Natural killer cell (primary cell): ENCODE measurements around the gene PLCH2. TPM values are rescaled to one million over a fixed set of nuclear protein-coding genes. Genes with fewer than 3 reads are reported as not detected.

Experiments used
- ATAC-seq, 3 donors: fragments of 150-1000 bp in 2 of 3; fragments of 200-7000 bp in 1 of 3; cut with Tn5 transposase; 1 replicate in 1 of 3; 2 replicates in 2 of 3; pipeline ENCODE4 v1.10.0; 2021; ENCODE audit warnings: mild to moderate bottlenecking in 2 of 3, moderate library complexity in 2 of 3
- DNase-seq, 2 donors: peaks; one replicate each; pipeline versions ENCODE4 v3.0.0 to v3.0.0-alpha.2; 2013 to 2021; ENCODE audit warnings: mixed read lengths in 1 of 2
- H3K27ac ChIP-seq: one replicate; pipeline ENCODE4 v1.5.1; 2013; ENCODE audit warnings: mild to moderate bottlenecking, low read length
- H3K27me3 ChIP-seq: one replicate; pipeline ENCODE4 v1.6.1; 2013; ENCODE audit warnings: low read length; ENCODE audit not compliant: control insufficient read depth, insufficient read depth
- H3K36me3 ChIP-seq: one replicate; pipeline ENCODE4 v1.6.1; 2013; ENCODE audit warnings: low read length; ENCODE audit not compliant: control insufficient read depth, insufficient read depth
- H3K4me1 ChIP-seq: one replicate; pipeline ENCODE4 v1.6.1; 2013; ENCODE audit warnings: low read length; ENCODE audit not compliant: control insufficient read depth, insufficient read depth
- H3K4me3 ChIP-seq: one replicate; pipeline ENCODE4 v1.5.1; 2013; ENCODE audit warnings: low read length
- H3K9me3 ChIP-seq: one replicate; pipeline ENCODE4 v1.6.1; 2013; ENCODE audit warnings: low read length; ENCODE audit not compliant: control insufficient read depth, insufficient read depth
- H3K27ac Mint-ChIP-seq, 2 donors: one replicate each; pipeline ENCODE4 v1.8.0; 2022; ENCODE audit warnings: mild to moderate bottlenecking in 2 of 2, mixed read lengths in 2 of 2, moderate library complexity in 1 of 2
- H3K27me3 Mint-ChIP-seq, 2 donors: one replicate each; pipeline ENCODE4 v1.8.0; 2022; ENCODE audit warnings: low read depth in 2 of 2, mixed read lengths in 2 of 2
- H3K36me3 Mint-ChIP-seq: one replicate; pipeline ENCODE4 v1.8.0; 2022; ENCODE audit warnings: mixed read lengths
- H3K4me1 Mint-ChIP-seq, 2 donors: one replicate each; pipeline ENCODE4 v1.8.0; 2022; ENCODE audit warnings: mixed read lengths in 2 of 2
- H3K4me3 Mint-ChIP-seq: one replicate; pipeline ENCODE4 v1.8.0; 2022; ENCODE audit warnings: mild to moderate bottlenecking, moderate library complexity, mixed read lengths
- H3K9me3 Mint-ChIP-seq, 2 donors: one replicate each; pipeline ENCODE4 v1.8.0; 2022; ENCODE audit warnings: mixed read lengths in 2 of 2
- WGBS: methylation state at CpG from one replicate; pipeline ENCODE4 v1.1.7; 2013; ENCODE audit warnings: missing lambda C conversion rate; ENCODE audit not compliant: insufficient coverage; 5-methylcytosine and 5-hydroxymethylcytosine counted together
- intact Hi-C: fragments of 100-400 bp; cut with micrococcal nuclease; formaldehyde crosslinking; loops from one replicate; pipeline ENCODE4 v1.14.2; 2022
- total RNA-seq, 4 donors: library from RNA; stranded (reverse); fragments of 120-200 nt in 1 of 4; gene quantifications; one replicate each; pipeline versions ENCODE4 v1.2.3 to v1.2.4, GENCODE V29; 2013 to 2022
- TF ChIP-seq, protein P1 (sequence below): fragments of 200-600 bp; IDR thresholded peaks from one replicate; pipeline ENCODE4 v1.8.0; 2022; ENCODE audit warnings: antibody characterized with exemption

PLCH2 gene
- total RNA-seq, 3 donors from 2014 or later (not counting 1 experiment from before 2014, with no cell fraction given), result 77.1 to 116 (median 106) TPM

DNA sequence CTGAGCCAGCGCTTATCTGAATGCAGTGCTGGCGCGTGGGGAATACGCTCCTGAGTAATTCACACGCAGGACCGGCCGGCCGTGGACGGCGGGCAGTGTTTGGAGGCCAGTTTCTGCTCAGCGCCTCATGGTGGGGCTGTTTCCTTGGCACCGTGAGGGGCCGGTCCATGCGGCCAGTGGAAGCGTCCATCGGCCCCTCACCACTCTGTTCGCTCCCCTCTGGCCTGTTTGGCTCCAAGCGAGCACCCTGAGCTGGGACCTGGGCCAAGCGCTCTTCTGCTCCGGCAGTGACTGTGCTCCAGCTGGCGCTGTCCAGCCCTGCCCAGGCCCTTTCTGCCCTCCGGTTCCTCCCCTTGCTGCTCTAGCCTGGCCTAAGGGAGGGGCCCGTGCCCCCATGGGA, 16.3 kb upstream of the PLCH2 start:
- no peak for DNase-seq
- Mint-ChIP-seq H3K9me3 (no peaks in the 10 kb centered on the region), H3K4me3 (no peak overlapping the region), H3K4me1 (peaks cover 5 to 10% of the 10 kb centered on the region in 2 donors), H3K27me3 (no peaks in the 10 kb centered on the region), H3K27ac (no peak overlapping the region), H3K36me3 (no peaks in the 10 kb centered on the region)
- no peak for ATAC-seq
- H3K4me1 ChIP-seq, result peaks cover 4% of the 10 kb centered on the region
- H3K9me3 ChIP-seq, result no peaks in the 10 kb centered on the region
- intact Hi-C loops, result no loop called here
- no peak overlapping the region for H3K27ac ChIP-seq
- no peaks in the 10 kb centered on the region for H3K36me3 ChIP-seq
- no peak overlapping the region for H3K4me3 ChIP-seq
- no peaks in the 10 kb centered on the region for H3K27me3 ChIP-seq
- 83% methylated on average over 23 of the region's 23 CpGs for WGBS
- TF ChIP-seq, protein P1, sequence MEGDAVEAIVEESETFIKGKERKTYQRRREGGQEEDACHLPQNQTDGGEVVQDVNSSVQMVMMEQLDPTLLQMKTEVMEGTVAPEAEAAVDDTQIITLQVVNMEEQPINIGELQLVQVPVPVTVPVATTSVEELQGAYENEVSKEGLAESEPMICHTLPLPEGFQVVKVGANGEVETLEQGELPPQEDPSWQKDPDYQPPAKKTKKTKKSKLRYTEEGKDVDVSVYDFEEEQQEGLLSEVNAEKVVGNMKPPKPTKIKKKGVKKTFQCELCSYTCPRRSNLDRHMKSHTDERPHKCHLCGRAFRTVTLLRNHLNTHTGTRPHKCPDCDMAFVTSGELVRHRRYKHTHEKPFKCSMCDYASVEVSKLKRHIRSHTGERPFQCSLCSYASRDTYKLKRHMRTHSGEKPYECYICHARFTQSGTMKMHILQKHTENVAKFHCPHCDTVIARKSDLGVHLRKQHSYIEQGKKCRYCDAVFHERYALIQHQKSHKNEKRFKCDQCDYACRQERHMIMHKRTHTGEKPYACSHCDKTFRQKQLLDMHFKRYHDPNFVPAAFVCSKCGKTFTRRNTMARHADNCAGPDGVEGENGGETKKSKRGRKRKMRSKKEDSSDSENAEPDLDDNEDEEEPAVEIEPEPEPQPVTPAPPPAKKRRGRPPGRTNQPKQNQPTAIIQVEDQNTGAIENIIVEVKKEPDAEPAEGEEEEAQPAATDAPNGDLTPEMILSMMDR, result no peak

- H3K27ac ChIP-seq, result no peak overlapping the region
- H3K9me3 Mint-ChIP-seq, result no peaks in the 10 kb centered on the region
- DNase-seq, result no peak
- H3K36me3 ChIP-seq, result no peaks in the 10 kb centered on the region
- peaks cover 5 to 10% of the 10 kb centered on the region in 2 donors for H3K4me1 Mint-ChIP-seq
- no peak for ATAC-seq
- 69% methylated on average over 8 of the region's 8 CpGs for WGBS
- TF ChIP-seq, protein P1, result no peak
- H3K27me3 ChIP-seq, result no peaks in the 10 kb centered on the region
- intact Hi-C loops, result no loop called here
- H3K4me1 ChIP-seq, result peaks cover 9% of the 10 kb centered on the region
- no peak overlapping the region for H3K4me3 Mint-ChIP-seq
- no peaks in the 10 kb centered on the region for H3K36me3 Mint-ChIP-seq
- H3K27me3 Mint-ChIP-seq, result no peaks in the 10 kb centered on the region
- no peak overlapping the region for H3K27ac Mint-ChIP-seq
- no peak overlapping the region for H3K4me3 ChIP-seq
- H3K9me3 ChIP-seq, result no peaks in the 10 kb centered on the region
These were observed 15.9 kb upstream of the PLCH2 start for GRCh38 chr1:2460203-2460602.

DNA sequence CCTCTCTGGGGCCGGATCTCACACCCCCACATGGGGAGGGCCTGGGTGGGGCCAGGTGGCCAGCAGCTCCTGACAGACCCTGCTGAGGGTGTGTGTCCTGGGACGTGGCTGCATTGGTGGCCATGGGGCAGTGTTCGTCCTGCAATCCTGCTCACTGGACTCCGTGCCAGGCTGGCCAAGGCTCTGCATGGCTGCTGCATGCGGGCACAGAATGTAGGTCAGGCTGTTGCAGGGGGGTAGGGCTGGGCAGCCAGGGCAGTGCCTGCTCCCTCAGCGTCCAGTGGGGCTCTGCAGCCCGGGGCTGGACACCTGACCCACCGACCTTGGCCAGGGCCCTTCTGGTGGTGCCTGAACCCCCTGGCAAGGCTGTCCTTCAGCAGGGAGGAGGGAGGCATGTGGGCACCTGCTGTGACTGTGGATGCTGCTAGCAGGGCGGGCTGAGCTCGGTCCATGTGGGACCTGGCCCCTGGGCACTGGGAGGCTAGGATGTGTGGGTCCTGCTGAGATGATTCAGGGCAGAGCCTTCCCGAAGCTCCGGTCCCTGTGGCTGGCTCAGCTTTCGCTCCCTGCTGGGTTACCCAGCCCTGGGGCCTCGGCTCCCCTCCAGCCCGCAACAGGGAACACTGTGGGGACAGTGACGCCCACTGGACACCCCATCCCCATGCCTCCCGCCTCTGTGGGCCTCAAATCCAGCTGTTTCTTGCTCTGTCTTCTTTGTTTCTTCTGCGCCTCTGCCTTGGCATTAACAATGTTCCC, 14.9 kb upstream of the PLCH2 start:
- peaks cover 18% of the 10 kb centered on the region for H3K4me1 ChIP-seq
- TF ChIP-seq, protein P1, result no peak
- H3K27me3 Mint-ChIP-seq, result no peaks in the 10 kb centered on the region
- H3K27ac Mint-ChIP-seq, result no peak overlapping the region
- H3K4me3 ChIP-seq, result no peak overlapping the region
- no peaks in the 10 kb centered on the region for H3K9me3 ChIP-seq
- H3K27ac ChIP-seq, result no peak overlapping the region
- no peak for DNase-seq
- H3K36me3 ChIP-seq, result no peaks in the 10 kb centered on the region
- intact Hi-C loops, result no loop called here
- 82% methylated on average over 18 of the region's 18 CpGs for WGBS
- ATAC-seq, result no peak
- no peaks in the 10 kb centered on the region for H3K36me3 Mint-ChIP-seq
- H3K9me3 Mint-ChIP-seq, result no peaks in the 10 kb centered on the region
- H3K27me3 ChIP-seq, result no peaks in the 10 kb centered on the region
- H3K4me3 Mint-ChIP-seq, result no peak overlapping the region
- H3K4me1 Mint-ChIP-seq, result peaks cover 5 to 10% of the 10 kb centered on the region in 2 donors

DNA sequence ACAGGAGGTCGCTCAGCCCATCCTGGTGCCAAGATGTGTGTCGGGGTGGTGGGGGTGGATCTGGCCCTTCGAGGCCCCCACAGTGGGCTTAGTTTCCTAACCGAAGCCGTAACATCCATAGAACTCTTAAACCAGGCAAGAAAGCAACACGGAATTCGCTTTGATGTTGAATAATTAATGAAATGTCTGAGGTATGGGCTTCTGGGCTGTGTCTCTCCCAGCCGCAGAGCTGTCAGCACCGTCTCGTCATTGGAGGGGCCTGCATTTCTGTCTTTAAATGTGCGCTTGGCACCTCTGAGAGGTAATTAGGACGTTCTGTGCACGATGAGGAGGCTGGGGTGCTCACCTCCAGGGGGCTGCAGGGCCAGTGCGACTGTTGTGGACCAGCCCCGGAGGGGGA, 13.3 kb upstream of the PLCH2 start:
- TF ChIP-seq, protein P1, result no peak
- no peaks in the 10 kb centered on the region for H3K27me3 ChIP-seq
- Mint-ChIP-seq H3K4me3 (no peak overlapping the region), H3K9me3 (no peaks in the 10 kb centered on the region), H3K27me3 (no peaks in the 10 kb centered on the region), H3K36me3 (no peaks in the 10 kb centered on the region), H3K4me1 (peaks cover 0 to 16% of the 10 kb centered on the region in 2 donors), H3K27ac (no peak overlapping the region)
- DNase-seq, result no peak
- no peaks in the 10 kb centered on the region for H3K9me3 ChIP-seq
- H3K4me3 ChIP-seq, result no peak overlapping the region
- H3K27ac ChIP-seq, result no peak overlapping the region
- intact Hi-C loops, result no loop called here
- no peak for ATAC-seq
- H3K36me3 ChIP-seq, result no peaks in the 10 kb centered on the region
- WGBS, result 79% methylated on average over 15 of the region's 15 CpGs
- H3K4me1 ChIP-seq, result peaks cover 30% of the 10 kb centered on the region
